ENCODE measurements around the gene GRIP1. TPM values are rescaled to one million over a fixed set of nuclear protein-coding genes. Genes with fewer than 3 reads are reported as not detected.

The GRIP1 gene
- total and polyA plus RNA-seq, 2 experiments from 2014 or later, result 7.7 TPM

DNA sequence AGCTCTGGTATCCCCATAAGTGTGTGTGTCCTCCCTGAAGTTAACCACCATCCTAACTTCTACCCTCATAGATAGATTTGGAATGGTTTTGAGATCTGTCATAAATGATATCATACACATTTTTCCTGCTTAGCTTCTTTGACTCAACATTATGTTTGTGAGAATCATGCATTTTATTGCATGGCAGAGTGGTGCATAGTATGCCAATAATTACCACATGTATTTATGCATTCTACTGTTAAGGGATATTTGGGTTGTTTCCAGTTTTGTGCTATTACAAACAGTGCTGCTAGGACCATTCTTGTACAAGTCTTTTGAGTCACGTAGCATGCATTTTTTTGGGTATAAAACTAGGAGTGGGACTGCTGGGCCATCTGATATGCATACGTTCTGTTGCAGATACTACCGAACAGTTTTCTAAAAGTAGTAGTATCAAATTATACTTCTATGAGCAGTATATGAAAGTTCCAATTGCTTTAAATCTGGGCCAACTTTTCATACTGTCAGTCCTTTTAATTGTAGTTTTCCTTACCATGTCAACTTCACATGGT lies 13.4 kb downstream of the GRIP1 start:
- H3K27me3 ChIP-seq, result no peaks in the 10 kb centered on the region

DNA sequence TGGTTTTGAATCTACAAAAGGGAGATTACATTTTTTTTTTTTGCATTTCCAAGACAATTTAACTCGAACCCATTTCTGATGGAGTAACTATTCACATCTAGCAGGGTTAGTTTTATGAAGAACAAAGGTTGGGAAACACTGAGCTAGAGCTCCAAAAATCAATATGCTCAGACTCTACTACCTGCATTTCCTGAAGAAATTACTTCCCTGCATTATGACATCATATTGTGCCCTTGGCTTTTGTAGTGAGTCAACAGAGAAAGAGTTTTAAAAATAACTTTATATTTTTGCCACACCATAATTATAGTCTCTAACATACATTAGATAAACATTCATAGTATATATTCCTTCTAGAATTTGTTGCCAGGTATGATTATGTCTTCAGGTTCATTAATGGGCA lies 14.8 kb downstream of the GRIP1 start:
- Histone ChIP-seq H3K4me1 (ENCODE audit: insufficient read depth) (no peaks in the 10 kb centered on the region), H3K4me3 (no peak overlapping the region), H3K27ac (no peak overlapping the region), H3K36me3 (replicated peaks; ENCODE audit: insufficient read depth, low read depth) (no peaks in the 10 kb centered on the region), H3K9me3 (ENCODE audit: low read depth) (no peaks in the 10 kb centered on the region), H3K4me2 (no peak overlapping the region), H4K20me1 (ENCODE audit: insufficient read depth, poor library complexity, severe bottlenecking) (no peaks in the 10 kb centered on the region), H3K27me3 (no peaks in the 10 kb centered on the region), H3K79me2 (no peaks in the 10 kb centered on the region), H2AFZ (no peak overlapping the region), H3K9me2 (replicated peaks; ENCODE audit: insufficient read depth) (no peaks in the 10 kb centered on the region)
- DNase-seq (ENCODE audit: low spot score), result no peak
- WGBS (ENCODE audit: low lambda C conversion rate, missing lambda C conversion rate), result 81% methylated on average over 1 of the region's 1 CpG
- TF ChIP-seq, protein P1, sequence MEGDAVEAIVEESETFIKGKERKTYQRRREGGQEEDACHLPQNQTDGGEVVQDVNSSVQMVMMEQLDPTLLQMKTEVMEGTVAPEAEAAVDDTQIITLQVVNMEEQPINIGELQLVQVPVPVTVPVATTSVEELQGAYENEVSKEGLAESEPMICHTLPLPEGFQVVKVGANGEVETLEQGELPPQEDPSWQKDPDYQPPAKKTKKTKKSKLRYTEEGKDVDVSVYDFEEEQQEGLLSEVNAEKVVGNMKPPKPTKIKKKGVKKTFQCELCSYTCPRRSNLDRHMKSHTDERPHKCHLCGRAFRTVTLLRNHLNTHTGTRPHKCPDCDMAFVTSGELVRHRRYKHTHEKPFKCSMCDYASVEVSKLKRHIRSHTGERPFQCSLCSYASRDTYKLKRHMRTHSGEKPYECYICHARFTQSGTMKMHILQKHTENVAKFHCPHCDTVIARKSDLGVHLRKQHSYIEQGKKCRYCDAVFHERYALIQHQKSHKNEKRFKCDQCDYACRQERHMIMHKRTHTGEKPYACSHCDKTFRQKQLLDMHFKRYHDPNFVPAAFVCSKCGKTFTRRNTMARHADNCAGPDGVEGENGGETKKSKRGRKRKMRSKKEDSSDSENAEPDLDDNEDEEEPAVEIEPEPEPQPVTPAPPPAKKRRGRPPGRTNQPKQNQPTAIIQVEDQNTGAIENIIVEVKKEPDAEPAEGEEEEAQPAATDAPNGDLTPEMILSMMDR (IDR thresholded peaks at IDR 0.05; ENCODE audit: poor library complexity), result no peak
- no peak for TF ChIP-seq EZH2phosphoT487 (IDR thresholded peaks at IDR 0.05; ENCODE audit: low read depth, severe bottlenecking, unreplicated experiment)
- TF ChIP-seq EZH2 (IDR thresholded peaks at IDR 0.05; ENCODE audit: borderline replicate concordance), result no peak

More for the DNA sequence above, 13.4 kb downstream of the GRIP1 start:
- no peak overlapping the region for H2AFZ ChIP-seq
- no peaks in the 10 kb centered on the region for H4K20me1 ChIP-seq (ENCODE audit: insufficient read depth, poor library complexity, severe bottlenecking)
- no peak overlapping the region for H3K27ac ChIP-seq
- H3K9me2 ChIP-seq (replicated peaks; ENCODE audit: insufficient read depth), result no peaks in the 10 kb centered on the region
- H3K79me2 ChIP-seq, result no peaks in the 10 kb centered on the region
- no peaks in the 10 kb centered on the region for H3K4me1 ChIP-seq (ENCODE audit: insufficient read depth)
- no peaks in the 10 kb centered on the region for H3K36me3 ChIP-seq (replicated peaks; ENCODE audit: insufficient read depth, low read depth)
- H3K4me3 ChIP-seq, result no peak overlapping the region
- TF ChIP-seq EZH2 (IDR thresholded peaks at IDR 0.05; ENCODE audit: borderline replicate concordance), result no peak
- TF ChIP-seq, protein P1 (IDR thresholded peaks at IDR 0.05; ENCODE audit: poor library complexity), result no peak
- TF ChIP-seq EZH2phosphoT487 (IDR thresholded peaks at IDR 0.05; ENCODE audit: low read depth, severe bottlenecking, unreplicated experiment), result no peak
- 85% methylated on average over 3 of the region's 3 CpGs for WGBS (ENCODE audit: low lambda C conversion rate, missing lambda C conversion rate)
- no peak overlapping the region for H3K4me2 ChIP-seq
- no peaks in the 10 kb centered on the region for H3K9me3 ChIP-seq (ENCODE audit: low read depth)
- no peak for DNase-seq (ENCODE audit: low spot score)

DNA sequence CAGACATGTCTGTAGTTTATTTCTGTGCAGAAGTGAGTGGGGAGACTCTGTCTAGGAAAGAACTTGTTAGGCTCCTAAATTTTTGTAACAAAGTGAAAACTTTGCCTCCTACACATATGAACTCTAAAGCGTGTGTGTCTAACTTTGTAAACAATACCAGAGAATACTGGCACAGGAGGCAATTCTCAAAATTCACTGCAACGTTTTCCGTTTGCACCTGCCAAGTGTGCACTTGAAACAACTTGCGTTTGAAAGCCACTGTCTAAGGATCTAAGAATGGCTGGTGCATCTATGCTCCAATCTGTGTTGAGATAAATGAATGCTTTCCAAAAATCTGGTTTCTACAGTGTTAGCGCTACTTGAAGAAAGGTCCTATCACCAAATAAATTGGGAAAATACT lies 15.3 kb downstream of the GRIP1 start:
- H3K4me3 ChIP-seq, result no peak overlapping the region
- no peaks in the 10 kb centered on the region for H3K9me2 ChIP-seq (replicated peaks; ENCODE audit: insufficient read depth)
- WGBS (ENCODE audit: low lambda C conversion rate, missing lambda C conversion rate), result 91% methylated on average over 5 of the region's 5 CpGs
- no peaks in the 10 kb centered on the region for H3K9me3 ChIP-seq (ENCODE audit: low read depth)
- no peak overlapping the region for H3K4me2 ChIP-seq
- H3K36me3 ChIP-seq (replicated peaks; ENCODE audit: insufficient read depth, low read depth), result no peaks in the 10 kb centered on the region
- no peaks in the 10 kb centered on the region for H3K4me1 ChIP-seq (ENCODE audit: insufficient read depth)
- H2AFZ ChIP-seq, result no peak overlapping the region
- no peaks in the 10 kb centered on the region for H3K27me3 ChIP-seq
- no peaks in the 10 kb centered on the region for H3K79me2 ChIP-seq
- no peak for TF ChIP-seq EZH2phosphoT487 (IDR thresholded peaks at IDR 0.05; ENCODE audit: low read depth, severe bottlenecking, unreplicated experiment)
- no peak for TF ChIP-seq EZH2 (IDR thresholded peaks at IDR 0.05; ENCODE audit: borderline replicate concordance)
- TF ChIP-seq, protein P1 (IDR thresholded peaks at IDR 0.05; ENCODE audit: poor library complexity), result no peak
- no peak overlapping the region for H3K27ac ChIP-seq
- DNase-seq (ENCODE audit: low spot score), result no peak
- H4K20me1 ChIP-seq (ENCODE audit: insufficient read depth, poor library complexity, severe bottlenecking), result no peaks in the 10 kb centered on the region

Data from hepatocyte (in vitro differentiated cells).